Naive thymus-derived CD4-positive, alpha-beta T cell (primary cell): Measurements from ENCODE around the gene CBL. TPM values are rescaled to one million over a fixed set of nuclear protein-coding genes. Genes with fewer than 3 reads are reported as not detected.
A peak's percentile ranks its signal among the peaks of the same experiment; 100 is the strongest.

Experiments
- ATAC-seq: fragments of 150-1000 bp; cut with Tn5 transposase; 2 replicates; pipeline ENCODE4 v1.10.0; 2021; ENCODE audit warnings: mild to moderate bottlenecking, moderate library complexity
- CTCF ChIA-PET: fragments of 350-600 bp; sonication (Branson Sonifier 250); formaldehyde crosslinking; loops from one replicate; lab custom pipeline; 2021; ENCODE audit warnings: antibody characterized with exemption; lab: Charles Lee
- POLR2A ChIA-PET: fragments of 350-600 bp; sonication (Branson Sonifier 250); formaldehyde crosslinking; loops from one replicate; lab custom pipeline; 2021; ENCODE audit warnings: antibody characterized with exemption, inconsistent platforms; lab: Charles Lee
- DNase-seq, 9 donors: peaks; one replicate each; pipeline versions ENCODE4 v3.0.0 to v3.0.0-alpha.2; 2020 to 2022; ENCODE audit warnings: mixed read lengths in 1 of 9
- H3K27ac ChIP-seq: one replicate; pipeline ENCODE4 v1.7.0; 2013; ENCODE audit warnings: mild to moderate bottlenecking, low read depth, low read length, moderate library complexity
- H3K27me3 ChIP-seq, 2 donors: one replicate each; pipeline ENCODE4 v1.7.0; 2013; ENCODE audit warnings: low read length in 2 of 2, mild to moderate bottlenecking in 2 of 2, moderate library complexity in 2 of 2; ENCODE audit not compliant: control insufficient read depth in 2 of 2, insufficient read depth in 2 of 2
- H3K36me3 ChIP-seq, 3 experiments: 1 replicate in 2 of 3; 2 replicates in 1 of 3; pipeline ENCODE4 v1.7.0; 2013; ENCODE audit warnings: low read length in 3 of 3, mild to moderate bottlenecking in 3 of 3, moderate library complexity in 1 of 3; ENCODE audit not compliant: insufficient read depth in 3 of 3, control insufficient read depth in 2 of 3
- H3K4me1 ChIP-seq, 2 donors: one replicate each; pipeline ENCODE4 v1.7.0; 2013; ENCODE audit warnings: low read length in 2 of 2, mild to moderate bottlenecking in 2 of 2, moderate library complexity in 1 of 2; ENCODE audit not compliant: control insufficient read depth in 2 of 2, insufficient read depth in 2 of 2
- H3K4me3 ChIP-seq: 2 replicates; pipeline ENCODE4 v1.7.0; 2013; ENCODE audit warnings: mild to moderate bottlenecking, low read length
- H3K9me3 ChIP-seq, 3 experiments: 1 replicate in 2 of 3; 2 replicates in 1 of 3; pipeline ENCODE4 v1.7.0; 2013; ENCODE audit warnings: low read length in 3 of 3; ENCODE audit not compliant: control insufficient read depth in 2 of 3
- H3K27ac Mint-ChIP-seq, 9 donors: one replicate each; pipeline ENCODE4 v1.8.0; 2020 to 2022; ENCODE audit warnings: mixed read lengths in 9 of 9, mild to moderate bottlenecking in 8 of 9, moderate library complexity in 5 of 9, inconsistent platforms in 2 of 9
- H3K27me3 Mint-ChIP-seq, 5 donors: one replicate each; pipeline ENCODE4 v1.8.0; 2021 to 2022; ENCODE audit warnings: mixed read lengths in 5 of 5, mild to moderate bottlenecking in 1 of 5
- H3K36me3 Mint-ChIP-seq, 5 donors: one replicate each; pipeline ENCODE4 v1.8.0; 2020 to 2022; ENCODE audit warnings: mixed read lengths in 5 of 5, mild to moderate bottlenecking in 3 of 5, inconsistent platforms in 1 of 5
- H3K4me1 Mint-ChIP-seq, 7 donors: one replicate each; pipeline ENCODE4 v1.8.0; 2020 to 2022; ENCODE audit warnings: mixed read lengths in 7 of 7, mild to moderate bottlenecking in 3 of 7, inconsistent platforms in 1 of 7
- H3K4me3 Mint-ChIP-seq, 10 donors: one replicate each; pipeline ENCODE4 v1.8.0; 2020 to 2022; ENCODE audit warnings: mild to moderate bottlenecking in 10 of 10, mixed read lengths in 10 of 10, moderate library complexity in 6 of 10, inconsistent platforms in 2 of 10
- H3K9me3 Mint-ChIP-seq, 11 donors: one replicate each; pipeline ENCODE4 v1.8.0; 2020 to 2022; ENCODE audit warnings: mixed read lengths in 11 of 11, mild to moderate bottlenecking in 4 of 11, inconsistent platforms in 1 of 11, moderate library complexity in 1 of 11
- intact Hi-C, 2 donors: fragments of 100-400 bp; cut with micrococcal nuclease; formaldehyde crosslinking; loops; one replicate each; pipeline ENCODE4 v1.15.1; 2023
- polyA plus RNA-seq, 2 donors: library from polyadenylated mRNA; unstranded; fragments of 300-500 nt; fragmentation: Illumina TruSeq; gene quantifications; one replicate each; pipeline ENCODE4 v1.2.3, GENCODE V29; 2021
- total RNA-seq, 6 experiments: library from RNA in 5 of 6; stranded (reverse) in 5 of 6; gene quantifications; 1 replicate in 5 of 6; 2 replicates in 1 of 6; pipeline ENCODE4 v1.2.3 and lab custom pipeline; 2021 to 2026

Gene CBL
- total and polyA plus RNA-seq, 7 experiments from 2014 or later: 17.5 to 51.8 (median 39.8) TPM

- ATAC-seq: peak; percentile 75
- intact Hi-C loops: loop anchor here in 1 of 2 donors (1.0 kb wide), 2 partner anchors 8 to 9 kb away; no protein-coding TSS in a partner anchor
- H3K4me1 Mint-ChIP-seq: peaks cover 0 to 28% (median 19%) of the 10 kb centered on the region in 7 donors
Observed at GRCh38 chr11:119315131-119316015, 109.2 kb downstream of the CBL start.

DNA sequence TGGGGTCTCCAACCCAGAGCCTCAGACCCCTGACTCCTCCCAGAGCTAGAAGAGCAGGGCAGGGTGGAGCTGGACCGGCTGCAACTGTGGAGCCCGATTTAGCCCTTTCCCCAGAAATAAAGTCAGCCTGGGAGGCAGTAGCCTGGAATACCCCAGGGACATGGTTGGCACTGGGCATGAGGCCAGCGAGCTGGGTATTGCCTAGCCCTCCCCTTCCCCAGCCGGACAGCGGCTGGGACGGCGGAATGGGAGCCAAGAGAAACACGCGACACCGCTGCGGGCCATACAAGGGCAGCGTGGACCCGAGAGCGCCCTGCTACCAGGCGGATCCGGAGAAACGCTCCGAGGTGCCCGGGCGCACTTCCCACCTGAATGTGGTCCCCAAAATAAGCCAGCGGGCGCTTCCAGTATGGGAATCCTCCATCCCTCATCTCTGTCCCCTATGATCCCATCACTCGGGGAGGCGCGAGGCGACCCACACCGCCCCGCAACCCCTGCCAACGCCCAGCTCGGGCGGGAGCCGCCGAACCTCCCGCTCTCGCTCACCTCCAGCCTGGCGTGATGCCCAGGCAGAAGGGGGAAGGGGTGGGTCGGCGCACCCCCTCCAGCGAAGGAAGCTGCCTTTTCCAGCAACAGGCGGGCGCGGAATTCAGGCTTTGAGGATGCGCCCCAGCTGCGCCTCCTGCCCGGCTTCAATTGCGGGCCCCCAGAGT lies 110.0 kb downstream of the CBL start:
- Mint-ChIP-seq H3K36me3 (no peaks in the 10 kb centered on the region), H3K27ac (peak overlapping the region in 1 of 9 donors; percentile 36), H3K9me3 (no peaks in the 10 kb centered on the region), H3K4me1 (peaks cover under 1 to 28% (median 19%) of the 10 kb centered on the region in 7 donors), H3K27me3 (peaks cover 5 to 45% (median 18%) of the 10 kb centered on the region in 5 donors), H3K4me3 (peak overlapping the region; percentile 62 to 83 (median 78))
- peak overlapping the region; percentile 69 for H3K4me3 ChIP-seq
- no peaks in the 10 kb centered on the region for H3K36me3 ChIP-seq
- peaks cover 0 to 6% of the 10 kb centered on the region in 2 donors for H3K27me3 ChIP-seq
- peaks cover 10 to 21% of the 10 kb centered on the region in 2 donors for H3K4me1 ChIP-seq
- DNase-seq (no peak), ATAC-seq (no peak)
- CTCF ChIA-PET: interaction anchor here (1.3 to 1.4 kb wide), 3 partner anchors 8 to 120 kb away, joined by 4 to 8 read pairs (median 4); no protein-coding TSS in a partner anchor
- H3K9me3 ChIP-seq: no peaks in the 10 kb centered on the region
- POLR2A ChIA-PET: interaction anchor here (0.8 to 2.1 kb wide), 3 partner anchors 8 to 248 kb away, joined by 3 to 7 read pairs (median 6); partner anchors contain the start of gene VPS11
- intact Hi-C loops: no loop called here
- peak overlapping the region; percentile 28 for H3K27ac ChIP-seq

More at GRCh38 chr11:119315131-119316015, 109.2 kb downstream of the CBL start:
- H3K4me1 ChIP-seq: peaks cover 10 to 21% of the 10 kb centered on the region in 2 donors
- no peaks in the 10 kb centered on the region for H3K9me3 ChIP-seq
- CTCF ChIA-PET: interaction anchor here (1.3 to 1.5 kb wide), 4 partner anchors 8 to 119 kb away, joined by 4 to 8 read pairs (median 4); no protein-coding TSS in a partner anchor
- H3K27me3 Mint-ChIP-seq: peaks cover 5 to 45% (median 18%) of the 10 kb centered on the region in 5 donors
- H3K36me3 Mint-ChIP-seq: no peaks in the 10 kb centered on the region
- no peaks in the 10 kb centered on the region for H3K9me3 Mint-ChIP-seq
- H3K27ac Mint-ChIP-seq: peak overlapping the region in 4 of 9 donors; percentile 8 to 65 (median 38)
- peak in 6 of 9 donors; percentile 36 to 55 (median 52) for DNase-seq
- peaks cover 0 to 4% (median 0%) of the 10 kb centered on the region in 3 experiments for H3K36me3 ChIP-seq
- H3K4me3 ChIP-seq: peak overlapping the region; percentile 69
- H3K27me3 ChIP-seq: peaks cover 0 to 6% of the 10 kb centered on the region in 2 donors
- peak overlapping the region; percentile 62 to 83 (median 78) for H3K4me3 Mint-ChIP-seq
- POLR2A ChIA-PET: interaction anchor here (1.1 to 1.8 kb wide), 3 partner anchors 9 to 248 kb away, joined by 3 to 8 read pairs (median 7); partner anchors contain the start of gene VPS11
- peak overlapping the region; percentile 28 for H3K27ac ChIP-seq

GRCh38 chr11:119316729-119317591 lies 110.8 kb downstream of the CBL start, which contains the start of gene MCAM:
MCAM (minus strand) TSS chr11:119317130; CDS start chr11:119317101, 29 bp downstream.
- intact Hi-C loops: no loop called here
- ATAC-seq: no peak
- ChIA-PET POLR2A (interaction anchor here (0.6 to 2.1 kb wide), 3 partner anchors 9 to 31 kb away, joined by 3 to 6 read pairs (median 3); no protein-coding TSS in a partner anchor), CTCF (interaction anchor here (1.3 to 1.4 kb wide), 2 partner anchors 10 to 121 kb away, joined by 4 read pairs; no protein-coding TSS in a partner anchor)
- Mint-ChIP-seq H3K27ac (peak within 1 kb of the TSS in 1 of 9 donors; percentile 36), H3K36me3 (no peaks in the 10 kb centered on the region), H3K4me3 (peak within 1 kb of the TSS; percentile 56 to 83 (median 78)), H3K4me1 (peaks cover 6 to 35% (median 26%) of the 10 kb centered on the region in 7 donors), H3K9me3 (no peaks in the 10 kb centered on the region), H3K27me3 (peaks cover 5 to 45% (median 18%) of the 10 kb centered on the region in 5 donors)
- H3K36me3 ChIP-seq: no peaks in the 10 kb centered on the region
- peaks cover 0 to 6% of the 10 kb centered on the region in 2 donors for H3K27me3 ChIP-seq
- no peak within 1 kb of the TSS for H3K27ac ChIP-seq
- no peak for DNase-seq
- peaks cover 10 to 21% of the 10 kb centered on the region in 2 donors for H3K4me1 ChIP-seq
- no peaks in the 10 kb centered on the region for H3K9me3 ChIP-seq
- H3K4me3 ChIP-seq: peak within 1 kb of the TSS; percentile 69

- Histone ChIP-seq H3K4me1 (peaks cover 10 to 21% of the 10 kb centered on the region in 2 donors), H3K27ac (no peak overlapping the region), H3K27me3 (peaks cover 0 to 6% of the 10 kb centered on the region in 2 donors), H3K9me3 (no peaks in the 10 kb centered on the region), H3K4me3 (no peak overlapping the region), H3K36me3 (no peaks in the 10 kb centered on the region)
- DNase-seq: no peak
- intact Hi-C loops: no loop called here
- Mint-ChIP-seq H3K27ac (no peak overlapping the region), H3K4me3 (peak overlapping the region in 5 of 10 donors; percentile 6 to 34 (median 23)), H3K9me3 (no peaks in the 10 kb centered on the region), H3K4me1 (peaks cover 11 to 39% (median 30%) of the 10 kb centered on the region in 7 donors), H3K36me3 (no peaks in the 10 kb centered on the region), H3K27me3 (peaks cover 5 to 45% (median 18%) of the 10 kb centered on the region in 5 donors)
- ChIA-PET POLR2A (interaction anchor here (0.6 to 2.1 kb wide), 2 partner anchors 10 to 32 kb away, joined by 3 to 6 read pairs; no protein-coding TSS in a partner anchor), CTCF (interaction anchor here (0.9 kb wide), 1 partner anchor 21 kb away, joined by 3 read pairs; no protein-coding TSS in a partner anchor)
- no peak for ATAC-seq
Observed at GRCh38 chr11:119317592-119318239, 111.6 kb downstream of the CBL start.
